ENCODE measurements around the gene YTHDC1.

The YTHDC1 gene

DNA sequence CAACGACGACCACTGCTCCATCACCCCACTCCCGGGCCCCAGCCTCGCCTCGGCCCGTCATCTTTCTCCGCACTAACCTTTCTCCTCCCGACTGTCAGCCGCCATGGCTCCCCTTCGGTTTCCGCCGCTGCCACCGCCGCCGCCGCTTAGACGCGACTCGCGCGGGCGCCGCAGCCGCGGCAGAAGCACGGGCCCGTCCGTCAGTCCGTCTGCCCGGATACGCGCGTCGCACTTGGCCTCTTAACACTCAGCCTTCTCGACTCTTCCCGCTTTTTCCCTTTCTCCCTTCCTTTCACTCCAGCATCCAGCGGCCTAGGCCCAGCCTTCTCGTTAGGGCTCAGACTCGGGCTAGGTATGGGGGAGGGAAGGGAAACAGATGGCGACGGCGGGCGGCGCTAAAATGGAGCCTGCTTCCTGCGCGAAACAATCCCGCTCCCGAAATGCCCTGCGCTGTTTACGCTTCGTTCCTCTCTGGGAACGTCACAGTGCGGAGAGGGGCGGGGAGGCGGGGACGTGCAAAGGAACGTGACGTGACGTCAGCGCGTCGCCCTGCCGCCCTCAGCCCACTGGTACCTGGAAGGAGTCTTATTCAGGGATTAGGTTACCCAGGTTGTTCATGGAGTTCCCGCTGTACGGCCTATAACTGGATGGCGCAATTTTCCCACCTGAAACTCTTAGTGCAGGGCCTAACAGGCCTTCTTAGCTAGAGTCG is at the start of gene YTHDC1:
Gene YTHDC1, minus strand, starts transcription at position 442 of the 712 bp plus-strand sequence. Its CDS starts 337 bp downstream, at position 105.
- H4K20me1 ChIP-seq (ENCODE audit: insufficient read depth, low read length) = peaks cover 28% of the 10 kb centered on the region
- peaks cover 51% of the 10 kb centered on the region for H3K79me2 ChIP-seq (ENCODE audit: low read length)

DNA sequence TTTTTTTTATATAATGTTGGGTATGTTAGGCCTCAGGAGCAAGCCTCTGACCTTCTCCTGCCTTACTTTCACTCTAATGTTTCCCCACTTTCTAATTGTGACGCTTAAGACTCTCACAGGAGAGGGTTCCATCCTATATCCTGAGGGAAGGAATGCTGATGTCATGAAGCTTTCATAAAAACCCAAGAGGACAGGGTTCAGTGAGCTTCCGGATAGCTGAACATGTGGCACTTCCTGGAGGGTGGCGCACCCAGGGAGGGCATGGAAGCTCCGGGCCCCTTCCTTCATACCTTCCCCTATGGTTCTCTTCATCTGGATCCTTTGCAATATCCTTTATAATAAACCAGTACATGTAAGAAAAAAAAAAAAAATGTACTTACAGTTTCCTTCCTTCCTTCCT is 49.4 kb upstream of the YTHDC1 start:
- Histone ChIP-seq H3K27me3 (replicated peaks; ENCODE audit: insufficient read depth, low read length) (no peaks in the 10 kb centered on the region), H3K4me1 (ENCODE audit: low read length) (no peaks in the 10 kb centered on the region), H3K9ac (ENCODE audit: low read length) (no peak overlapping the region), H3F3A (ENCODE audit: insufficient read depth, low read length) (no peaks in the 10 kb centered on the region), H3K9me3 (replicated peaks; ENCODE audit: insufficient read depth, low read length) (no peaks in the 10 kb centered on the region), H2AFZ (ENCODE audit: low read length) (no peak overlapping the region), H3K9me2 (replicated peaks; ENCODE audit: insufficient read depth, low read length) (no peaks in the 10 kb centered on the region), H3K4me3 (ENCODE audit: low read length) (no peak overlapping the region), H4K20me1 (ENCODE audit: insufficient read depth, low read length) (no peaks in the 10 kb centered on the region), H3K79me2 (ENCODE audit: low read length) (no peaks in the 10 kb centered on the region), H3K27ac (ENCODE audit: low read length) (no peak overlapping the region), H3K4me2 (ENCODE audit: low read depth, low read length) (no peak overlapping the region), H3K36me3 (replicated peaks; ENCODE audit: insufficient read depth, low read length) (no peaks in the 10 kb centered on the region)
- no peak for DNase-seq
- TF ChIP-seq EZH2 (optimal IDR thresholded peaks at IDR 0.05; ENCODE audit: low read depth, low read length) (no peak), EZH2phosphoT487 (IDR thresholded peaks at IDR 0.05; ENCODE audit: low read length) (no peak)
- TF ChIP-seq, protein P1, sequence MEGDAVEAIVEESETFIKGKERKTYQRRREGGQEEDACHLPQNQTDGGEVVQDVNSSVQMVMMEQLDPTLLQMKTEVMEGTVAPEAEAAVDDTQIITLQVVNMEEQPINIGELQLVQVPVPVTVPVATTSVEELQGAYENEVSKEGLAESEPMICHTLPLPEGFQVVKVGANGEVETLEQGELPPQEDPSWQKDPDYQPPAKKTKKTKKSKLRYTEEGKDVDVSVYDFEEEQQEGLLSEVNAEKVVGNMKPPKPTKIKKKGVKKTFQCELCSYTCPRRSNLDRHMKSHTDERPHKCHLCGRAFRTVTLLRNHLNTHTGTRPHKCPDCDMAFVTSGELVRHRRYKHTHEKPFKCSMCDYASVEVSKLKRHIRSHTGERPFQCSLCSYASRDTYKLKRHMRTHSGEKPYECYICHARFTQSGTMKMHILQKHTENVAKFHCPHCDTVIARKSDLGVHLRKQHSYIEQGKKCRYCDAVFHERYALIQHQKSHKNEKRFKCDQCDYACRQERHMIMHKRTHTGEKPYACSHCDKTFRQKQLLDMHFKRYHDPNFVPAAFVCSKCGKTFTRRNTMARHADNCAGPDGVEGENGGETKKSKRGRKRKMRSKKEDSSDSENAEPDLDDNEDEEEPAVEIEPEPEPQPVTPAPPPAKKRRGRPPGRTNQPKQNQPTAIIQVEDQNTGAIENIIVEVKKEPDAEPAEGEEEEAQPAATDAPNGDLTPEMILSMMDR (IDR thresholded peaks at IDR 0.05; ENCODE audit: low read length) = no peak

More for the DNA sequence above, at the start of gene YTHDC1:
- H3K27me3 ChIP-seq (replicated peaks; ENCODE audit: insufficient read depth, low read length) = no peaks in the 10 kb centered on the region
- H3K4me2 ChIP-seq (ENCODE audit: low read depth, low read length) = peak within 1 kb of the TSS; percentile 96
- H3K9me3 ChIP-seq (replicated peaks; ENCODE audit: insufficient read depth, low read length) = no peaks in the 10 kb centered on the region
- peak within 1 kb of the TSS; percentile 75 for H3K27ac ChIP-seq (ENCODE audit: low read length)
- no peaks in the 10 kb centered on the region for H3K36me3 ChIP-seq (replicated peaks; ENCODE audit: insufficient read depth, low read length)
- peak within 1 kb of the TSS; percentile 95 for H3K4me3 ChIP-seq (ENCODE audit: low read length)
- H3K9me2 ChIP-seq (replicated peaks; ENCODE audit: insufficient read depth, low read length) = no peaks in the 10 kb centered on the region
- TF ChIP-seq, protein P1 (IDR thresholded peaks at IDR 0.05; ENCODE audit: low read length) = no peak
- no peak for TF ChIP-seq EZH2phosphoT487 (IDR thresholded peaks at IDR 0.05; ENCODE audit: low read length)
- TF ChIP-seq EZH2 (optimal IDR thresholded peaks at IDR 0.05; ENCODE audit: low read depth, low read length) = no peak
- H3K9ac ChIP-seq (ENCODE audit: low read length) = peak within 1 kb of the TSS; percentile 96
- peak within 1 kb of the TSS; percentile 99 for H2AFZ ChIP-seq (ENCODE audit: low read length)
- H3F3A ChIP-seq (ENCODE audit: insufficient read depth, low read length) = no peaks in the 10 kb centered on the region
- DNase-seq = peak; percentile 97
- peaks cover 15% of the 10 kb centered on the region for H3K4me1 ChIP-seq (ENCODE audit: low read length)

DNA sequence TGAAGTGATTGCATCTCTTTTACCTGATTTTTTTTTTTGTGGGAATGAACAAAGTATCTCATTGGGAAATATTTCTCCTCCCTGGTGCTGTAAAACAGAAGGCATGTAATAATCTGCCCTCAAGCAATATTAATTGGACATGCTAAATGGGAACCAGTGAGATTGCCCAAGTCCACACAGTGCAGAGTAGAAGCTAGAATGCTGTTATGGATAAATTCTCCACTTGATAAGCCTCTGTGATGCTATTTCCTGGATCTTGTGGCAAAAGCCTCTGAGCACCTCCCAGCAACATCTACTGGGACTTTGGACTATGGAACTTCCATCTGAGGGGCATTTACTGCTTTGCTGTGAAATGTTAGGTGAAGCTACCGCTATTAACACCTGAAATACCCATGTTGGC is 46.9 kb upstream of the YTHDC1 start:
- DNase-seq = no peak
- Histone ChIP-seq H3K4me3 (ENCODE audit: low read length) (no peak overlapping the region), H3K4me1 (ENCODE audit: low read length) (no peaks in the 10 kb centered on the region), H3K9me2 (replicated peaks; ENCODE audit: insufficient read depth, low read length) (no peaks in the 10 kb centered on the region), H3K27ac (ENCODE audit: low read length) (no peak overlapping the region), H3K79me2 (ENCODE audit: low read length) (no peaks in the 10 kb centered on the region), H3K9me3 (replicated peaks; ENCODE audit: insufficient read depth, low read length) (no peaks in the 10 kb centered on the region), H3F3A (ENCODE audit: insufficient read depth, low read length) (no peaks in the 10 kb centered on the region), H4K20me1 (ENCODE audit: insufficient read depth, low read length) (no peaks in the 10 kb centered on the region), H3K27me3 (replicated peaks; ENCODE audit: insufficient read depth, low read length) (no peaks in the 10 kb centered on the region), H3K9ac (ENCODE audit: low read length) (no peak overlapping the region), H3K36me3 (replicated peaks; ENCODE audit: insufficient read depth, low read length) (no peaks in the 10 kb centered on the region), H3K4me2 (ENCODE audit: low read depth, low read length) (no peak overlapping the region), H2AFZ (ENCODE audit: low read length) (no peak overlapping the region)
- TF ChIP-seq, protein P1 (IDR thresholded peaks at IDR 0.05; ENCODE audit: low read length) = no peak
- TF ChIP-seq EZH2 (optimal IDR thresholded peaks at IDR 0.05; ENCODE audit: low read depth, low read length) (no peak), EZH2phosphoT487 (IDR thresholded peaks at IDR 0.05; ENCODE audit: low read length) (no peak)

All from MM.1S (cell line).